ENCODE measurements around the gene CHRNB1.

GRCh38 chr17:7466639-7467341 is 21.9 kb downstream of the CHRNB1 start:
- TF ChIP-seq EZH2 (IDR thresholded peaks at IDR 0.05; ENCODE audit: borderline replicate concordance, low read depth, low read length, severe bottlenecking) (no peak), CTCF (IDR thresholded peaks at IDR 0.05; ENCODE audit: borderline replicate concordance, extremely low read depth, low read length, poor library complexity, severe bottlenecking) (no peak)
